HCT116 (cell line): ENCODE results near the gene LRRC14B.

ENCODE experiments used
- ATF3 ChIP-seq: IDR thresholded peaks from 2 replicates; pipeline ENCODE4 v1.6.1; 2012
- CTCF ChIP-seq, 3 experiments: fragments of 200-600 bp in 1 of 3; sonication (generic) in 1 of 3; IDR thresholded peaks in 2 of 3; conservative IDR thresholded peaks in 1 of 3; 2 replicates each; pipeline ENCODE4 v1.5.1; 2012 to 2017; ENCODE audit warnings: low read depth in 2 of 3, low read length in 2 of 3, antibody characterized with exemption in 1 of 3, borderline replicate concordance in 1 of 3, control low read depth in 1 of 3, mild to moderate bottlenecking in 1 of 3, mixed read lengths in 1 of 3, mixed run types in 1 of 3, moderate library complexity in 1 of 3; ENCODE audit not compliant: insufficient read depth in 1 of 3
- EGR1 ChIP-seq: IDR thresholded peaks from 2 replicates; pipeline ENCODE4 v1.6.1; 2012; ENCODE audit warnings: low read depth
- EZH2 ChIP-seq: fragments of 200-600 bp; sonication (generic); IDR thresholded peaks from 2 replicates; pipeline ENCODE4 v1.6.1; 2017; ENCODE audit warnings: antibody characterized with exemption, mixed run types
- JUND ChIP-seq: IDR thresholded peaks from 2 replicates; pipeline ENCODE4 v1.6.1; 2012
- MAX ChIP-seq: IDR thresholded peaks from 2 replicates; pipeline ENCODE4 v1.6.1; 2012
- POLR2A ChIP-seq: IDR thresholded peaks from 2 replicates; pipeline ENCODE4 v1.7.0; 2011; ENCODE audit warnings: borderline replicate concordance; ENCODE audit not compliant: insufficient read depth, insufficient read length; ENCODE audit errors: extremely low read depth
- POLR2AphosphoS5 ChIP-seq: IDR thresholded peaks from 2 replicates; pipeline ENCODE4 v1.6.1; 2011; ENCODE audit warnings: mild to moderate bottlenecking, low read depth, low read length, moderate library complexity
- RAD21 ChIP-seq: IDR thresholded peaks from 2 replicates; pipeline ENCODE4 v1.6.1; 2012; ENCODE audit warnings: low read depth, mild to moderate bottlenecking
- REST ChIP-seq: IDR thresholded peaks from 2 replicates; pipeline ENCODE4 v1.6.1; 2012; ENCODE audit warnings: low read depth
- SIN3A ChIP-seq: IDR thresholded peaks from 2 replicates; pipeline ENCODE4 v1.6.1; 2012; ENCODE audit warnings: low read depth
- SRF ChIP-seq: IDR thresholded peaks from 2 replicates; pipeline ENCODE4 v1.6.1; 2012; ENCODE audit warnings: low read depth
- ZFX ChIP-seq: fragments of 450-650 bp; IDR thresholded peaks from 2 replicates; pipeline ENCODE4 v1.6.1; 2017

- TF ChIP-seq MAX (no peak), POLR2A (no peak), CTCF (IDR thresholded peaks at IDR 0.05 in 2 of 3, conservative IDR thresholded peaks at IDR 0.05 in 1 of 3; ENCODE audit: borderline replicate concordance in 1 of 3, insufficient read depth in 1 of 3, low read depth in 2 of 3, low read length in 2 of 3) (no peak), POLR2AphosphoS5 (no peak), EGR1 (no peak), SIN3A (no peak), ZFX (no peak), RAD21 (no peak), EZH2 (no peak), REST (no peak), SRF (no peak), ATF3 (no peak), JUND (no peak)
These were observed 28.5 kb upstream of the LRRC14B start for GRCh38 chr5:162565-163337.
